Erythroblast (primary cell): ENCODE measurements around the gene VPS33B.

Experiments used
- GATA1 ChIP-seq: IDR thresholded peaks from 2 replicates; pipeline ENCODE4 v1.6.1; 2011; ENCODE audit warnings: low read depth, mild to moderate bottlenecking, control low read depth, low read length, moderate library complexity
- POLR2A ChIP-seq: IDR thresholded peaks from 2 replicates; pipeline ENCODE4 v1.6.1; 2011; ENCODE audit warnings: mild to moderate bottlenecking, low read length

GRCh38 chr15:90982135-90982534 lies 40.3 kb downstream of the VPS33B start:
- TF ChIP-seq POLR2A = no peak
- no peak for TF ChIP-seq GATA1
